Renal cortex interstitium (tissue), 3 donors: Measurements from ENCODE around the gene SLC36A3. TPM values are rescaled to one million over a fixed set of nuclear protein-coding genes. Genes with fewer than 3 reads are reported as not detected.

ENCODE experiments used
- polyA plus RNA-seq, 3 donors: library from polyadenylated mRNA; unstranded; fragments of 120-200 nt; gene quantifications; one replicate each; pipeline ENCODE4 v1.2.1, GENCODE V29; 2013; ENCODE audit not compliant: insufficient read length in 3 of 3

Gene SLC36A3
- polyA plus RNA-seq, 3 donors, result not detected

Other genes starting within 250 kb of the SLC36A3 start
- 10 to 100 TPM; 63.0 to 88.2 (median 78.3) TPM for gene TNIP1, start 222.7 kb downstream of the SLC36A3 start, polyA plus RNA-seq
- gene ANXA6, start 146.0 kb downstream of the SLC36A3 start, polyA plus RNA-seq, result 100 to 1,000 TPM; 121 to 159 (median 141) TPM
- gene CCDC69, start 79.7 kb downstream of the SLC36A3 start, polyA plus RNA-seq, result 1 to 10 TPM; 3.9 to 5.4 (median 4.5) TPM
- 10 to 100 TPM; 28.2 to 32.5 (median 28.6) TPM for gene GM2A, start 50.6 kb downstream of the SLC36A3 start, polyA plus RNA-seq
- gene SLC36A2, start 43.8 kb upstream of the SLC36A3 start, polyA plus RNA-seq, result 10 to 100 TPM in 1 of 3 donors, 1 to 10 TPM in 2; 7.8 to 13.1 (median 8.9) TPM
- 10 to 100 TPM in 1 of 3 donors, 1 to 10 TPM in 2; 7.8 to 10.1 (median 9.0) TPM for gene SLC36A1, start 143.8 kb upstream of the SLC36A3 start, polyA plus RNA-seq